Measurements from ENCODE around the gene PRAMEF15.
"Not testable (repeated sequence)": the region's sequence is repeated elsewhere in the genome, so short reads cannot be mapped to it uniquely, and the experiment has no call there.

DNA sequence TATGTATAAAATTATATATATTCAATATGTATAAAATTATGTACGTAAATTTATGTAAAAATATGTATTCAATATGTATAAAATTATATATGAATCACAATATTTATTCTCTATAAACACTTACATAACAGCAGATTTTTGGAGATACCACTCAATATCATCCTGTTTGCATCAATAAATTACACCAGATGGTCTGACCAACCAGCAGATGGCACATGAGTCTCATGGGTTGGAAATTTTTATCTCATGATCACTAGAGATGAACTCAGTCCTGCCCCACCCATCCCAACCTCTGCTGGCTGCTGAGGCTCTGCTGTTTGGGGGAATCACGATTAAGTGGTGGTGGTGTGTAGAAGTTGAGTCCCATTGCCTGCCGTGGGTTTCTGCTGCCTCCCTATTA is 35.8 kb upstream of the PRAMEF15 start:
- TF ChIP-seq MEF2A (IDR thresholded peaks at IDR 0.05; ENCODE audit: insufficient read depth, low read depth, low read length); BHLHE40 (IDR thresholded peaks at IDR 0.05; ENCODE audit: borderline replicate concordance in 1 of 2, low read depth in 2 of 2, low read length in 1 of 2); POLR2AphosphoS2 (IDR thresholded peaks at IDR 0.05; ENCODE audit: low read depth, low read length); POLR2A (IDR thresholded peaks at IDR 0.05; ENCODE audit: low read depth, low read length); FOXM1 (IDR thresholded peaks at IDR 0.05; ENCODE audit: low read depth, low read length); SMARCA5 (IDR thresholded peaks at IDR 0.05); EP300 (IDR thresholded peaks at IDR 0.05; ENCODE audit: borderline replicate concordance in 1 of 2, control insufficient read depth in 1 of 2, low read depth in 2 of 2, low read length in 2 of 2); SPI1 (IDR thresholded peaks at IDR 0.05; ENCODE audit: borderline replicate concordance, insufficient read depth, low read depth, low read length); CEBPB (IDR thresholded peaks at IDR 0.05; ENCODE audit: borderline replicate concordance in 1 of 2, low read depth in 2 of 2, low read length in 2 of 2): not testable (repeated sequence)
- TF ChIP-seq, protein P1, sequence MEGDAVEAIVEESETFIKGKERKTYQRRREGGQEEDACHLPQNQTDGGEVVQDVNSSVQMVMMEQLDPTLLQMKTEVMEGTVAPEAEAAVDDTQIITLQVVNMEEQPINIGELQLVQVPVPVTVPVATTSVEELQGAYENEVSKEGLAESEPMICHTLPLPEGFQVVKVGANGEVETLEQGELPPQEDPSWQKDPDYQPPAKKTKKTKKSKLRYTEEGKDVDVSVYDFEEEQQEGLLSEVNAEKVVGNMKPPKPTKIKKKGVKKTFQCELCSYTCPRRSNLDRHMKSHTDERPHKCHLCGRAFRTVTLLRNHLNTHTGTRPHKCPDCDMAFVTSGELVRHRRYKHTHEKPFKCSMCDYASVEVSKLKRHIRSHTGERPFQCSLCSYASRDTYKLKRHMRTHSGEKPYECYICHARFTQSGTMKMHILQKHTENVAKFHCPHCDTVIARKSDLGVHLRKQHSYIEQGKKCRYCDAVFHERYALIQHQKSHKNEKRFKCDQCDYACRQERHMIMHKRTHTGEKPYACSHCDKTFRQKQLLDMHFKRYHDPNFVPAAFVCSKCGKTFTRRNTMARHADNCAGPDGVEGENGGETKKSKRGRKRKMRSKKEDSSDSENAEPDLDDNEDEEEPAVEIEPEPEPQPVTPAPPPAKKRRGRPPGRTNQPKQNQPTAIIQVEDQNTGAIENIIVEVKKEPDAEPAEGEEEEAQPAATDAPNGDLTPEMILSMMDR (IDR thresholded peaks at IDR 0.05 in 2 of 3, conservative IDR thresholded peaks at IDR 0.05 in 1 of 3; ENCODE audit: control insufficient read depth in 2 of 3, extremely low read depth in 1 of 3, insufficient read depth in 1 of 3, low read depth in 3 of 3, low read length in 3 of 3) = not testable (repeated sequence)
- TF ChIP-seq, protein P2, sequence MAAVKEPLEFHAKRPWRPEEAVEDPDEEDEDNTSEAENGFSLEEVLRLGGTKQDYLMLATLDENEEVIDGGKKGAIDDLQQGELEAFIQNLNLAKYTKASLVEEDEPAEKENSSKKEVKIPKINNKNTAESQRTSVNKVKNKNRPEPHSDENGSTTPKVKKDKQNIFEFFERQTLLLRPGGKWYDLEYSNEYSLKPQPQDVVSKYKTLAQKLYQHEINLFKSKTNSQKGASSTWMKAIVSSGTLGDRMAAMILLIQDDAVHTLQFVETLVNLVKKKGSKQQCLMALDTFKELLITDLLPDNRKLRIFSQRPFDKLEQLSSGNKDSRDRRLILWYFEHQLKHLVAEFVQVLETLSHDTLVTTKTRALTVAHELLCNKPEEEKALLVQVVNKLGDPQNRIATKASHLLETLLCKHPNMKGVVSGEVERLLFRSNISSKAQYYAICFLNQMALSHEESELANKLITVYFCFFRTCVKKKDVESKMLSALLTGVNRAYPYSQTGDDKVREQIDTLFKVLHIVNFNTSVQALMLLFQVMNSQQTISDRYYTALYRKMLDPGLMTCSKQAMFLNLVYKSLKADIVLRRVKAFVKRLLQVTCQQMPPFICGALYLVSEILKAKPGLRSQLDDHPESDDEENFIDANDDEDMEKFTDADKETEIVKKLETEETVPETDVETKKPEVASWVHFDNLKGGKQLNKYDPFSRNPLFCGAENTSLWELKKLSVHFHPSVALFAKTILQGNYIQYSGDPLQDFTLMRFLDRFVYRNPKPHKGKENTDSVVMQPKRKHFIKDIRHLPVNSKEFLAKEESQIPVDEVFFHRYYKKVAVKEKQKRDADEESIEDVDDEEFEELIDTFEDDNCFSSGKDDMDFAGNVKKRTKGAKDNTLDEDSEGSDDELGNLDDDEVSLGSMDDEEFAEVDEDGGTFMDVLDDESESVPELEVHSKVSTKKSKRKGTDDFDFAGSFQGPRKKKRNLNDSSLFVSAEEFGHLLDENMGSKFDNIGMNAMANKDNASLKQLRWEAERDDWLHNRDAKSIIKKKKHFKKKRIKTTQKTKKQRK (IDR thresholded peaks at IDR 0.05; ENCODE audit: low read depth, low read length) = not testable (repeated sequence)
